HEK293 (cell line): ENCODE data around the gene ADA.

Source experiments
- ZNF175 ChIP-seq: fragments of 450-650 bp; formaldehyde crosslinking; IDR thresholded peaks from 2 replicates; pipeline ENCODE4 v1.5.1; 2016; ENCODE audit warnings: missing biosample characterization, missing genetic modification characterization
- ZNF302 ChIP-seq: fragments of 450-650 bp; formaldehyde crosslinking; IDR thresholded peaks from 2 replicates; pipeline ENCODE4 v1.5.1; 2016; ENCODE audit warnings: missing biosample characterization, missing genetic modification characterization, low read depth
- ZNF311 ChIP-seq: fragments of 450-650 bp; formaldehyde crosslinking; IDR thresholded peaks from 2 replicates; pipeline ENCODE4 v1.5.1; 2017; ENCODE audit warnings: missing biosample characterization, missing genetic modification characterization, borderline replicate concordance
- ZNF510 ChIP-seq: fragments of 450-650 bp; formaldehyde crosslinking; IDR thresholded peaks from 2 replicates; pipeline ENCODE4 v1.5.1; 2018; ENCODE audit warnings: mild to moderate bottlenecking, missing genetic modification characterization, missing biosample characterization; ENCODE audit not compliant: insufficient replicate concordance
- ZNF747 ChIP-seq: fragments of 450-650 bp; formaldehyde crosslinking; IDR thresholded peaks from 2 replicates; pipeline ENCODE4 v1.5.1; 2016; ENCODE audit warnings: missing biosample characterization, missing genetic modification characterization
- ZNF791 ChIP-seq: fragments of 450-650 bp; formaldehyde crosslinking; IDR thresholded peaks from 2 replicates; pipeline ENCODE4 v1.5.1; 2016; ENCODE audit warnings: missing biosample characterization, missing genetic modification characterization
- TF ChIP-seq, protein P1 (sequence below): fragments of 450-650 bp; formaldehyde crosslinking; IDR thresholded peaks from 2 replicates; pipeline ENCODE4 v1.5.1; 2016; ENCODE audit warnings: missing biosample characterization, missing genetic modification characterization
- TF ChIP-seq, protein P2 (sequence below): fragments of 450-650 bp; formaldehyde crosslinking; IDR thresholded peaks from 2 replicates; pipeline ENCODE4 v1.5.1; 2016; ENCODE audit warnings: missing biosample characterization, missing genetic modification characterization
- TF ChIP-seq, protein P3 (sequence below): fragments of 450-650 bp; formaldehyde crosslinking; IDR thresholded peaks from 2 replicates; pipeline ENCODE4 v1.5.1; 2016; ENCODE audit warnings: missing biosample characterization, missing genetic modification characterization
- TF ChIP-seq, protein P4 (sequence below): fragments of 450-650 bp; formaldehyde crosslinking; IDR thresholded peaks from 2 replicates; pipeline ENCODE4 v1.5.1; 2016; ENCODE audit warnings: missing biosample characterization, missing genetic modification characterization
- TF ChIP-seq, protein P5 (sequence below): fragments of 450-650 bp; IDR thresholded peaks from 2 replicates; pipeline ENCODE4 v1.5.1; 2018; ENCODE audit warnings: missing biosample characterization, mild to moderate bottlenecking, missing genetic modification characterization
- TF ChIP-seq, protein P6 (sequence below): fragments of 450-650 bp; IDR thresholded peaks from 2 replicates; pipeline ENCODE4 v1.5.1; 2018; ENCODE audit warnings: missing biosample characterization, missing genetic modification characterization

DNA sequence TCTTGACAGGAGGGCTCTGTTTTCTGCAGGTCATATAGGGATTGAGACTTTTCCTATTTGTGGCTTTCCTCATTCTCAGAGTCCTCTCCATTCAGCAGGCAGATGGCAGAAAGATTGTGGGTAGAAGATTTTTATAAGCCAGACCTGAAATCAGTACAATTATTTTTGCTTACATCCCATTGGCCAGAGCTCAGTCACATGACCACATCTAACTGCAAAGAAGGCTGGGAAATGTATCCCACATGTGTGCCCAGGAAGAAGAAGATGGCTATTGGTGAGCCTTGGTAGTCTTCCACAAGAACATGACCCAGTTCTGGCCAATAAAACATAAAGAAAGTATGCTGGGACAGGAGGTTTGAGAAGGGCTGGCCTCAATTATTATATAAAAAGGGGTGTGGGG is 42.1 kb upstream of the ADA start:
- TF ChIP-seq, protein P1, sequence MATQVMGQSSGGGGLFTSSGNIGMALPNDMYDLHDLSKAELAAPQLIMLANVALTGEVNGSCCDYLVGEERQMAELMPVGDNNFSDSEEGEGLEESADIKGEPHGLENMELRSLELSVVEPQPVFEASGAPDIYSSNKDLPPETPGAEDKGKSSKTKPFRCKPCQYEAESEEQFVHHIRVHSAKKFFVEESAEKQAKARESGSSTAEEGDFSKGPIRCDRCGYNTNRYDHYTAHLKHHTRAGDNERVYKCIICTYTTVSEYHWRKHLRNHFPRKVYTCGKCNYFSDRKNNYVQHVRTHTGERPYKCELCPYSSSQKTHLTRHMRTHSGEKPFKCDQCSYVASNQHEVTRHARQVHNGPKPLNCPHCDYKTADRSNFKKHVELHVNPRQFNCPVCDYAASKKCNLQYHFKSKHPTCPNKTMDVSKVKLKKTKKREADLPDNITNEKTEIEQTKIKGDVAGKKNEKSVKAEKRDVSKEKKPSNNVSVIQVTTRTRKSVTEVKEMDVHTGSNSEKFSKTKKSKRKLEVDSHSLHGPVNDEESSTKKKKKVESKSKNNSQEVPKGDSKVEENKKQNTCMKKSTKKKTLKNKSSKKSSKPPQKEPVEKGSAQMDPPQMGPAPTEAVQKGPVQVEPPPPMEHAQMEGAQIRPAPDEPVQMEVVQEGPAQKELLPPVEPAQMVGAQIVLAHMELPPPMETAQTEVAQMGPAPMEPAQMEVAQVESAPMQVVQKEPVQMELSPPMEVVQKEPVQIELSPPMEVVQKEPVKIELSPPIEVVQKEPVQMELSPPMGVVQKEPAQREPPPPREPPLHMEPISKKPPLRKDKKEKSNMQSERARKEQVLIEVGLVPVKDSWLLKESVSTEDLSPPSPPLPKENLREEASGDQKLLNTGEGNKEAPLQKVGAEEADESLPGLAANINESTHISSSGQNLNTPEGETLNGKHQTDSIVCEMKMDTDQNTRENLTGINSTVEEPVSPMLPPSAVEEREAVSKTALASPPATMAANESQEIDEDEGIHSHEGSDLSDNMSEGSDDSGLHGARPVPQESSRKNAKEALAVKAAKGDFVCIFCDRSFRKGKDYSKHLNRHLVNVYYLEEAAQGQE (tag by site-specific recombination) = no peak
- no peak for TF ChIP-seq ZNF311 (tag by site-specific recombination)
- TF ChIP-seq, protein P2, sequence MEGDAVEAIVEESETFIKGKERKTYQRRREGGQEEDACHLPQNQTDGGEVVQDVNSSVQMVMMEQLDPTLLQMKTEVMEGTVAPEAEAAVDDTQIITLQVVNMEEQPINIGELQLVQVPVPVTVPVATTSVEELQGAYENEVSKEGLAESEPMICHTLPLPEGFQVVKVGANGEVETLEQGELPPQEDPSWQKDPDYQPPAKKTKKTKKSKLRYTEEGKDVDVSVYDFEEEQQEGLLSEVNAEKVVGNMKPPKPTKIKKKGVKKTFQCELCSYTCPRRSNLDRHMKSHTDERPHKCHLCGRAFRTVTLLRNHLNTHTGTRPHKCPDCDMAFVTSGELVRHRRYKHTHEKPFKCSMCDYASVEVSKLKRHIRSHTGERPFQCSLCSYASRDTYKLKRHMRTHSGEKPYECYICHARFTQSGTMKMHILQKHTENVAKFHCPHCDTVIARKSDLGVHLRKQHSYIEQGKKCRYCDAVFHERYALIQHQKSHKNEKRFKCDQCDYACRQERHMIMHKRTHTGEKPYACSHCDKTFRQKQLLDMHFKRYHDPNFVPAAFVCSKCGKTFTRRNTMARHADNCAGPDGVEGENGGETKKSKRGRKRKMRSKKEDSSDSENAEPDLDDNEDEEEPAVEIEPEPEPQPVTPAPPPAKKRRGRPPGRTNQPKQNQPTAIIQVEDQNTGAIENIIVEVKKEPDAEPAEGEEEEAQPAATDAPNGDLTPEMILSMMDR (tag by site-specific recombination) = no peak
- no peak for TF ChIP-seq ZNF510 (tag by site-specific recombination)
- TF ChIP-seq, protein P3, sequence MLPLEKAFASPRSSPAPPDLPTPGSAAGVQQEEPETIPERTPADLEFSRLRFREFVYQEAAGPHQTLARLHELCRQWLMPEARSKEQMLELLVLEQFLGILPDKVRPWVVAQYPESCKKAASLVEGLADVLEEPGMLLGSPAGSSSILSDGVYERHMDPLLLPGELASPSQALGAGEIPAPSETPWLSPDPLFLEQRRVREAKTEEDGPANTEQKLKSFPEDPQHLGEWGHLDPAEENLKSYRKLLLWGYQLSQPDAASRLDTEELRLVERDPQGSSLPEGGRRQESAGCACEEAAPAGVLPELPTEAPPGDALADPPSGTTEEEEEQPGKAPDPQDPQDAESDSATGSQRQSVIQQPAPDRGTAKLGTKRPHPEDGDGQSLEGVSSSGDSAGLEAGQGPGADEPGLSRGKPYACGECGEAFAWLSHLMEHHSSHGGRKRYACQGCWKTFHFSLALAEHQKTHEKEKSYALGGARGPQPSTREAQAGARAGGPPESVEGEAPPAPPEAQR (tag by site-specific recombination) = no peak
- no peak for TF ChIP-seq ZNF302
- TF ChIP-seq, protein P4, sequence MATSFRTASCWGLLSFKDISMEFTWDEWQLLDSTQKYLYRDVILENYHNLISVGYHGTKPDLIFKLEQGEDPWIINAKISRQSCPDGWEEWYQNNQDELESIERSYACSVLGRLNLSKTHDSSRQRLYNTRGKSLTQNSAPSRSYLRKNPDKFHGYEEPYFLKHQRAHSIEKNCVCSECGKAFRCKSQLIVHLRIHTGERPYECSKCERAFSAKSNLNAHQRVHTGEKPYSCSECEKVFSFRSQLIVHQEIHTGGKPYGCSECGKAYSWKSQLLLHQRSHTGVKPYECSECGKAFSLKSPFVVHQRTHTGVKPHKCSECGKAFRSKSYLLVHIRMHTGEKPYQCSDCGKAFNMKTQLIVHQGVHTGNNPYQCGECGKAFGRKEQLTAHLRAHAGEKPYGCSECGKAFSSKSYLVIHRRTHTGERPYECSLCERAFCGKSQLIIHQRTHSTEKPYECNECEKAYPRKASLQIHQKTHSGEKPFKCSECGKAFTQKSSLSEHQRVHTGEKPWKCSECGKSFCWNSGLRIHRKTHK (tag by site-specific recombination) = no peak
- TF ChIP-seq, protein P5, sequence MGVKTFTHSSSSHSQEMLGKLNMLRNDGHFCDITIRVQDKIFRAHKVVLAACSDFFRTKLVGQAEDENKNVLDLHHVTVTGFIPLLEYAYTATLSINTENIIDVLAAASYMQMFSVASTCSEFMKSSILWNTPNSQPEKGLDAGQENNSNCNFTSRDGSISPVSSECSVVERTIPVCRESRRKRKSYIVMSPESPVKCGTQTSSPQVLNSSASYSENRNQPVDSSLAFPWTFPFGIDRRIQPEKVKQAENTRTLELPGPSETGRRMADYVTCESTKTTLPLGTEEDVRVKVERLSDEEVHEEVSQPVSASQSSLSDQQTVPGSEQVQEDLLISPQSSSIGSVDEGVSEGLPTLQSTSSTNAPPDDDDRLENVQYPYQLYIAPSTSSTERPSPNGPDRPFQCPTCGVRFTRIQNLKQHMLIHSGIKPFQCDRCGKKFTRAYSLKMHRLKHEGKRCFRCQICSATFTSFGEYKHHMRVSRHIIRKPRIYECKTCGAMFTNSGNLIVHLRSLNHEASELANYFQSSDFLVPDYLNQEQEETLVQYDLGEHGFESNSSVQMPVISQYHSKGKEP (tag by site-specific recombination) = no peak
- TF ChIP-seq, protein P6, sequence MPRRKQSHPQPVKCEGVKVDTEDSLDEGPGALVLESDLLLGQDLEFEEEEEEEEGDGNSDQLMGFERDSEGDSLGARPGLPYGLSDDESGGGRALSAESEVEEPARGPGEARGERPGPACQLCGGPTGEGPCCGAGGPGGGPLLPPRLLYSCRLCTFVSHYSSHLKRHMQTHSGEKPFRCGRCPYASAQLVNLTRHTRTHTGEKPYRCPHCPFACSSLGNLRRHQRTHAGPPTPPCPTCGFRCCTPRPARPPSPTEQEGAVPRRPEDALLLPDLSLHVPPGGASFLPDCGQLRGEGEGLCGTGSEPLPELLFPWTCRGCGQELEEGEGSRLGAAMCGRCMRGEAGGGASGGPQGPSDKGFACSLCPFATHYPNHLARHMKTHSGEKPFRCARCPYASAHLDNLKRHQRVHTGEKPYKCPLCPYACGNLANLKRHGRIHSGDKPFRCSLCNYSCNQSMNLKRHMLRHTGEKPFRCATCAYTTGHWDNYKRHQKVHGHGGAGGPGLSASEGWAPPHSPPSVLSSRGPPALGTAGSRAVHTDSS = no peak
- TF ChIP-seq ZNF175 (tag by site-specific recombination) = no peak
- TF ChIP-seq ZNF747 = no peak
- TF ChIP-seq ZNF791 (tag by site-specific recombination) = no peak
